Esophagus muscularis mucosa (tissue), 3 donors: ENCODE results near the gene RPAP3.

Experiments
- POLR2A ChIP-seq: fragments of 450-650 bp; IDR thresholded peaks from one replicate; pipeline ENCODE4 v1.6.1; 2017; ENCODE audit warnings: antibody characterized with exemption, moderate library complexity, mild to moderate bottlenecking, low read depth
- POLR2AphosphoS5 ChIP-seq, 2 donors: sonication (generic); formaldehyde crosslinking; IDR thresholded peaks; one replicate each; pipeline ENCODE4 v1.6.1; 2017; ENCODE audit warnings: antibody characterized with exemption in 2 of 2
- TF ChIP-seq, protein P1 (sequence below), 3 experiments: fragments of 200-600 bp in 2 of 3; fragments of 450-650 bp in 1 of 3; sonication (generic) in 2 of 3; IDR thresholded peaks; one replicate each; pipeline ENCODE4 v1.5.1; 2017 to 2019; ENCODE audit warnings: antibody characterized with exemption in 3 of 3, mild to moderate bottlenecking in 2 of 3, moderate library complexity in 1 of 3

DNA sequence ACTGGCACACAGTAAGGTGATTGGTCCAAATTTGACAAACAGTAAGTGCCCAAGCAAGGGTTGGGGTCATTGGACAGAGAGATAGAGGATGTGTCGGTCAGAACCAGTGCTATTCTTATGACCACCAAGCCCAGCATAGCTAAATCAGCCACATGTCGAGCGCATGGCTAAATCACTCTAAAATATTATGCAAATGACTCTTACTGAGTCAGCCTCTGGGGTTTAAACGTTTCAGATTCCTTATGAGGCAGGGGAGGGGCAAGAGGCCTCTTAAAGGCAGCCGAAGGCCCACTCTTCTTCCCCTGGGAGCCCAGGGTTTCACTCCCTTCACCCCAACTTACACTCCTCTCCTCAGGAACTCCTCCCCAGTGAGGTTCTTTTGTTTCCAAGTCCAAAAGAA lies 20.1 kb upstream of the RPAP3 start:
- TF ChIP-seq, protein P1, sequence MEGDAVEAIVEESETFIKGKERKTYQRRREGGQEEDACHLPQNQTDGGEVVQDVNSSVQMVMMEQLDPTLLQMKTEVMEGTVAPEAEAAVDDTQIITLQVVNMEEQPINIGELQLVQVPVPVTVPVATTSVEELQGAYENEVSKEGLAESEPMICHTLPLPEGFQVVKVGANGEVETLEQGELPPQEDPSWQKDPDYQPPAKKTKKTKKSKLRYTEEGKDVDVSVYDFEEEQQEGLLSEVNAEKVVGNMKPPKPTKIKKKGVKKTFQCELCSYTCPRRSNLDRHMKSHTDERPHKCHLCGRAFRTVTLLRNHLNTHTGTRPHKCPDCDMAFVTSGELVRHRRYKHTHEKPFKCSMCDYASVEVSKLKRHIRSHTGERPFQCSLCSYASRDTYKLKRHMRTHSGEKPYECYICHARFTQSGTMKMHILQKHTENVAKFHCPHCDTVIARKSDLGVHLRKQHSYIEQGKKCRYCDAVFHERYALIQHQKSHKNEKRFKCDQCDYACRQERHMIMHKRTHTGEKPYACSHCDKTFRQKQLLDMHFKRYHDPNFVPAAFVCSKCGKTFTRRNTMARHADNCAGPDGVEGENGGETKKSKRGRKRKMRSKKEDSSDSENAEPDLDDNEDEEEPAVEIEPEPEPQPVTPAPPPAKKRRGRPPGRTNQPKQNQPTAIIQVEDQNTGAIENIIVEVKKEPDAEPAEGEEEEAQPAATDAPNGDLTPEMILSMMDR (IDR thresholded peaks at IDR 0.05): no peak
- TF ChIP-seq POLR2A (no peak), POLR2AphosphoS5 (IDR thresholded peaks at IDR 0.05) (no peak)
